Measurements from ENCODE around the gene LSM4.

LSM4 gene

GRCh38 chr19:18273561-18274218 lies 49.2 kb downstream of the LSM4 start:
- no peak for TF ChIP-seq CTCF (conservative IDR thresholded peaks at IDR 0.05; ENCODE audit: low read depth, low read length)
- H3K4me3 ChIP-seq (ENCODE audit: low read length) = no peak overlapping the region
- no peak for DNase-seq (ENCODE audit: low read depth)

- no peak for DNase-seq (ENCODE audit: low read depth)
- no peak for TF ChIP-seq CTCF (conservative IDR thresholded peaks at IDR 0.05; ENCODE audit: low read depth, low read length)
- H3K4me3 ChIP-seq (ENCODE audit: low read length) = no peak overlapping the region
These were observed 51.4 kb downstream of the LSM4 start for GRCh38 chr19:18271433-18271841.

GRCh38 chr19:18270326-18270725 lies 52.5 kb downstream of the LSM4 start:
- TF ChIP-seq CTCF (conservative IDR thresholded peaks at IDR 0.05; ENCODE audit: low read depth, low read length) = no peak
- H3K4me3 ChIP-seq (ENCODE audit: low read length) = no peak overlapping the region
- no peak for DNase-seq (ENCODE audit: low read depth)

- DNase-seq (ENCODE audit: low read depth) = no peak
- H3K4me3 ChIP-seq (ENCODE audit: low read length) = no peak overlapping the region
- TF ChIP-seq CTCF (conservative IDR thresholded peaks at IDR 0.05; ENCODE audit: low read depth, low read length) = no peak
These were observed 53.7 kb downstream of the LSM4 start for GRCh38 chr19:18269070-18269723.

- no peak for DNase-seq (ENCODE audit: low read depth)
- no peak overlapping the region for H3K4me3 ChIP-seq (ENCODE audit: low read length)
- no peak for TF ChIP-seq CTCF (conservative IDR thresholded peaks at IDR 0.05; ENCODE audit: low read depth, low read length)
These were observed 55.8 kb downstream of the LSM4 start for GRCh38 chr19:18266771-18267686.

- no peak overlapping the region for H3K4me3 ChIP-seq (ENCODE audit: low read length)
- no peak for TF ChIP-seq CTCF (conservative IDR thresholded peaks at IDR 0.05; ENCODE audit: low read depth, low read length)
- no peak for DNase-seq (ENCODE audit: low read depth)
These were observed 57.3 kb downstream of the LSM4 start for GRCh38 chr19:18265582-18265981.
